Keratinocyte (primary cell): Measurements from ENCODE around the gene CELSR1.

ENCODE experiments used
- CTCF ChIP-seq, 3 experiments: IDR thresholded peaks in 1 of 3; conservative IDR thresholded peaks in 1 of 3; optimal IDR thresholded peaks in 1 of 3; 2 replicates in 2 of 3; 3 replicates in 1 of 3; pipeline versions ENCODE3 to v1.5.1; 2011; ENCODE audit warnings: low read length in 3 of 3, mild to moderate bottlenecking in 3 of 3, moderate library complexity in 2 of 3, control low read depth in 1 of 3, inconsistent platforms in 1 of 3; ENCODE audit not compliant: insufficient read depth in 2 of 3; ENCODE audit errors: extremely low read depth in 1 of 3
- EZH2 ChIP-seq: IDR thresholded peaks from one replicate; pipeline ENCODE4 v1.6.1; 2012; ENCODE audit warnings: inconsistent platforms, mild to moderate bottlenecking, low read length, moderate library complexity

GRCh38 chr22:46447906-46448305, 89.5 kb downstream of the CELSR1 start:
- TF ChIP-seq CTCF (optimal IDR thresholded peaks at IDR 0.05 in 1 of 3, IDR thresholded peaks at IDR 0.05 in 1 of 3, conservative IDR thresholded peaks at IDR 0.05 in 1 of 3; ENCODE audit: extremely low read depth in 1 of 3, insufficient read depth in 2 of 3, low read length in 3 of 3): no peak
- no peak for TF ChIP-seq EZH2
